Measurements from ENCODE around the gene WDR5.

Gene WDR5

GRCh38 chr9:134159566-134160245 is 23.8 kb downstream of the WDR5 start:
- DNase-seq, result no peak

- DNase-seq, result no peak
Measured at GRCh38 chr9:134161647-134162046, 25.8 kb downstream of the WDR5 start.

- no peak for DNase-seq
Measured at GRCh38 chr9:134162212-134162775, 26.4 kb downstream of the WDR5 start.

GRCh38 chr9:134162926-134163370 is 27.1 kb downstream of the WDR5 start:
- DNase-seq, result no peak

GRCh38 chr9:134163371-134164196 is 27.7 kb downstream of the WDR5 start:
- no peak for DNase-seq

GRCh38 chr9:134164879-134165278 is 29.0 kb downstream of the WDR5 start:
- DNase-seq, result no peak

GRCh38 chr9:134165357-134166315 is 29.8 kb downstream of the WDR5 start:
- DNase-seq, result no peak

GRCh38 chr9:134166374-134166773 is 30.5 kb downstream of the WDR5 start:
- DNase-seq, result no peak

- no peak for DNase-seq
Measured at GRCh38 chr9:134167530-134167931, 31.6 kb downstream of the WDR5 start.

- DNase-seq, result no peak
Measured at GRCh38 chr9:134168757-134169550, 33.1 kb downstream of the WDR5 start.

GRCh38 chr9:134169724-134170401 is 34.0 kb downstream of the WDR5 start:
- DNase-seq, result no peak

GRCh38 chr9:134170532-134171315 is 34.8 kb downstream of the WDR5 start:
- no peak for DNase-seq

- DNase-seq, result no peak
Measured at GRCh38 chr9:134171316-134172197, 35.7 kb downstream of the WDR5 start.

GRCh38 chr9:134172198-134173126 is 36.6 kb downstream of the WDR5 start:
- no peak for DNase-seq

GRCh38 chr9:134173127-134174072 is 37.5 kb downstream of the WDR5 start:
- DNase-seq, result no peak

GRCh38 chr9:134174073-134174449 is 38.2 kb downstream of the WDR5 start:
- DNase-seq, result no peak

All from GDM1 (cell line).